ENCODE data around the gene ZMPSTE24.
"Not testable (repeated sequence)": the region's sequence is repeated elsewhere in the genome, so short reads cannot be mapped to it uniquely, and the experiment has no call there.

The ZMPSTE24 gene

GRCh38 chr1:40332695-40333094, 74.7 kb downstream of the ZMPSTE24 start:
- FAIRE-seq: no peak

GRCh38 chr1:40337443-40337842, 79.4 kb downstream of the ZMPSTE24 start:
- no peak for FAIRE-seq

GRCh38 chr1:40338745-40339419, 80.8 kb downstream of the ZMPSTE24 start:
- FAIRE-seq: no peak

GRCh38 chr1:40339420-40340323, 81.6 kb downstream of the ZMPSTE24 start:
- no peak for FAIRE-seq

GRCh38 chr1:40341491-40342380, 83.7 kb downstream of the ZMPSTE24 start:
- no peak for FAIRE-seq

- not testable (repeated sequence) for FAIRE-seq
Observed at GRCh38 chr1:40342381-40342717, 84.3 kb downstream of the ZMPSTE24 start.

All from islet of Langerhans (tissue), 1 donor.